NCI-H2029 treated with DMSO at 0.1 percent for 48 hours (cell line): ENCODE data around the gene NEUROD2.

Experiments used
- DNase-seq: peaks from one replicate; lab custom pipeline; 2025; lab: John Stamatoyannopoulos, UW

The NEUROD2 gene

GRCh38 chr17:39579318-39580081 lies 28.2 kb downstream of the NEUROD2 start:
- DNase-seq: no peak

- no peak for DNase-seq
Observed at GRCh38 chr17:39578272-39578671, 29.4 kb downstream of the NEUROD2 start.

GRCh38 chr17:39576187-39576586 lies 31.5 kb downstream of the NEUROD2 start:
- DNase-seq: no peak

GRCh38 chr17:39573447-39574298 lies 34.0 kb downstream of the NEUROD2 start:
- peak; percentile 29 for DNase-seq

GRCh38 chr17:39572121-39572520 lies 35.6 kb downstream of the NEUROD2 start:
- DNase-seq: no peak

DNA sequence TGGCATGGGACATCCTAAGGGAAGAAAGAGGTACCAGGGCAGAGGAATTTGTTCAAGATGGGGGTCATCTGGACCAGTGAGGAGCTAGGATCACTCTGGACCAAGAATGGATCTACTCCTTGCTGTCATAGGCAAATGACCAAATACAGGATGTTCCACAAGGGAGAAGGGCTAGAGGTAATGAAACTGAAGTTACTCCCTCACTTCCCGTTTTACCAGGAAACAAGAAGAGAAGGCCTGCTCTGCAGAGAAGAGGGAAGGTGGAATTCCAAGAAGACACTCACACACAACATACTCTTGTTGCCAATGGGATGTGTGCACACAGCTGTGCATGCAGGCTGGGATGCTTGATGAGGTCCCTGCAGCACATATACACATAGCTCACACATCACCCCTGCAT lies 38.6 kb downstream of the NEUROD2 start:
- DNase-seq: no peak

DNA sequence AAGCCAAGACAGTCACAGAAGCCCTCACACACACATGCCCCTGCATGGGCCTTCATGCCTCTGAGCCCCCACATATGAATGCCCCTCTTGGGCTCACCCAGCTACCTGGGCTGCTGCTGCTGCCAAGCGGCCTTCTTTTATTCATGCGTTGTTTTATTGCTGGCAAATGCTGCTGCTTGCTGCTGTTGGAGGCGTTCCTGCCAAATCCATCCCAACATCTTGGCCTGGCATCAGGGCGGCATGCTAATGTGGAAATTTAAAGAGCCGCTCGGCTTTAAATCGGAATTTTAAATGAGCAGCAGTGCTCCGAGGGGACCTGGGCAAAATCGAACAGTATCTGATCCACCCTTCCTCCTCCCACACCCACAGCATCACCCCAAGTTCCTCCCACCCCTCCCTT lies 39.0 kb downstream of the NEUROD2 start:
- DNase-seq: no peak

DNA sequence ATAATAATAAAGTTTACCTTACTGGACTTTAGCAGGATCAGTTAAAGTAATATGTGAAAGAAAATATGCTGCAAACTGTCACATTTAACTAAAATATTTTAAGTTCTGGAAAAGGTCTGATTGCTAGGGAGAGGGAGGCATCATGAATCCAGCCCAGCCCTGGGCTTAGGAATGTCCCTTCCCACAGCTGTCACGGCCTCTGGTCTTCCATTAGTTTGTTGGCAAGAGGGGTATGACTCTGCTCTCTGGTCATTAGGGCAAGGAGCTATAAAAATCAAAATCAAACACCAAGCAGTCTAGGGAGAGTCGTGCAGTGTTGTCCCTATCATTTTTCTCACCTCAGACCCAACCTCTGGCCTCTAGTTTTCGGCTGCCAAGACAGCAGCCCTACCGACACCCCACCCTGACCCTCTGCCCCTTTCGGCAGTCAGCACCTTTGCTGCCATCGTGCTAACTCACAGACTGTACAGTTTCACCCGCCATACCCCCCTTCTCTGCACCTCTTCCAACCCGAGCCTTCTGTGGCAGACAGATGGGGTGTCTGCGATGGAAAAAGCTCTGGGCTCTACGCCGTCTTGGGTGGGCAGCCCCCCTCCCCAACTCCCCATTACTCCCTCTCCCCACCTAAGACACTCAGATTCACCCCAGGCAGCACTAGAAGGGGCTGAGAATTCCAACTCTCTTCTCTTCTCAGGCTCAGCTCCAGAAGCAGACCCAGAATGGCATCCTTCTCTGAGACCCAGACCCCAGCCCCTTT lies 41.4 kb downstream of the NEUROD2 start:
- no peak for DNase-seq

DNA sequence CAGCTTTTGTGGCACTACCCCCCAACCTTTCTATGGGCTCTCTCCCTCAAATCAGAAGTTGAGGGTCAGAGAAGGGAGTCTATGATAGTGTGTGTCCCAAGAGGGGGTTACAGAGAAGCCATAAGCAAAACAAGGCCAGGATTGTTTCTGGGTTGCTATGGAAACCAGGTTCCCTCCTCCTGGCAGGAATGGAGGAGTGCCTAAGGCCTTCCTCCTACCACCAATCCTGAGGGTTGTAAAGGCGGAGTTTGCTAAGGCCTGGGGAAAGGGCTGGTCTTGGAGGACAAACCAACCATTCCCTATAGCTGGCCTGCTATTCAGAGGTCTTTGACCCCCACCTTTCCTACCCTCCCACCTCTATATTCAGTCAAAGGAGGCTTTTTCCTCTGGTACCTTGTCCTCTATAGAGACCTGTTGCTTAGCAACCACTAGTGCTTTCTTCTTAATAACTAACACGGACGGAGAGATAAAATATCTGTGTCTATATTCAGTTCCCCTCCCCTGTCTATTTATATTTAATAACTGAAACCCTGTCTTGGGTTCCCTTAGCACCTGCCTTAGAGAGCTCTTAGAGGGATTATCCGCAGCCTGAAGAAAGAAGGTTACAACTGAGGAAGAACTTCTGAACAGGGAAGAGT lies 43.4 kb downstream of the NEUROD2 start:
- DNase-seq: no peak

DNA sequence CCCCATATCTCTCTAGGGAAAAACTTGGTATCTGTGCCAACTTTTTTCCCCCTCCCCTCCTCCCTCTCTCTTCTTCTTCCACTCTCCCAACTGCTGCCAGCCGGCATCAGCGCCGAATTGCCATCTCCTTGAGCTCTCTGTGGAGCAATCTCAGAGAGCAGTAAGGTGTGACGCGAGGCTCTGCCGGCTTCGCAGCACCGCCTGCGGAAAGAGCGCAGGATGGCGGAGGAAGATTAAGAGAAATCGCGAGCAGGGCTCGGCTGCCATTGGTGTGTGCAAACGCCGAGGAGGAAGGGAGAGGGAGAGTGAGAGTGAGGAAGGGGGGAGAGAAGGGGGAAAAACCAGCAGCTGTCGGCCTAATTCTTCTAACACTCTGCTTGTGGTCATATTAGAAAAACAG lies 44.2 kb downstream of the NEUROD2 start:
- no peak for DNase-seq

DNA sequence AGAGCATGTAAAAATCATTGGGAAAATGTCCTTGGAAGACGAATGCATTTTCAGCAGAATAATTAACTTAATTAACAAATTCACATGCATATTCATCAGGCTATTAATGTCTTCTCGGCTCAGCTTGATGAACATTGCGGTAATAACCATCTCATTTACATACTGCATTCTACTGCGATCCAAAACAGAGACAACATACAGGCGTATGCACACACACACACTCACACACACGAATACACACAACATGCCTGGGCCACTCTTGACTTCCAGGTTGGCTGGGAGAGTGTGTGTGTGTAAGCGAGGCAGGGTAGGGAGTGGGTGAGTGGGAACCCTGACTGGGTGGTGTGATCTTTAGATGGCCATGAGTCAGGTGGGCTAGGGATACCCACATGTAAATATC lies 44.7 kb downstream of the NEUROD2 start:
- no peak for DNase-seq

DNA sequence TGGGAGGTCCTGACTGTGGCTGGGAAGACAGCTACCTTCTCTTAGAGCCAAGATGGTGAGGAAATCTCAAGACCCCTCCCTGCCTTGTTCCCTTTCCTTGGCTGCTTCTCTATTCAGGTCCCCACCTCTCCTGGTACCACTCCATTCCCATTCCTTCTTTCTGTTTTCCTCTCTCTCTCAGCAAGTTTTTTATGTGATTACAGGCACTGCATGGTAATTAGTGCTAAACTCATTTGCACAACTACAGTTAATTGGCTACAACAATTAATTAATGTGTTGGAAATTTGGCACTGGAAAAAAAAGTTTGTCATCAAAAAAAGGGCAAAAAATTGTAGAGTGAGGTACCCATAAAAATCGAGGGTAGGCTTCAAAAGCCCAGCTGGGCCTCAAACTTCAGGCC lies 45.3 kb downstream of the NEUROD2 start:
- DNase-seq: no peak

DNA sequence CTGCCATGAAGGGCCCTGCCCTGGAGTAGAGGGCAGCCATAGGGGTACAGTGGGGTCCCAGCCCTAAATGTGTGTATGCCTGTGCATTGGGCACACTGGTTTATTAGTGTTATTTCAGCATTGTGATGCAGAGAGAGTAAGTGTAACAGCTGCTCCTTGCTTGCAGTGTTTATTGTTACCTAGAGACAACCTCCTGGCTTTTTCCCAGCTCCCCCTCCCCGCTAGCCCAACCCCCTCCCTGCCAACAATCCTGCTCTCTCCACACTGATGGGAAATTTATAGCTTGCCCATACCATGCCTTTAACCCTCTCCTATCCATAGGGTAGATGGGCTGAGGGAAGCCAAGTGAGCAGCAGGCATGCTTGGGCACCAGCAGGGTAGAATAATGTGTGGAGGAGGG lies 51.3 kb downstream of the NEUROD2 start:
- DNase-seq: no peak

DNA sequence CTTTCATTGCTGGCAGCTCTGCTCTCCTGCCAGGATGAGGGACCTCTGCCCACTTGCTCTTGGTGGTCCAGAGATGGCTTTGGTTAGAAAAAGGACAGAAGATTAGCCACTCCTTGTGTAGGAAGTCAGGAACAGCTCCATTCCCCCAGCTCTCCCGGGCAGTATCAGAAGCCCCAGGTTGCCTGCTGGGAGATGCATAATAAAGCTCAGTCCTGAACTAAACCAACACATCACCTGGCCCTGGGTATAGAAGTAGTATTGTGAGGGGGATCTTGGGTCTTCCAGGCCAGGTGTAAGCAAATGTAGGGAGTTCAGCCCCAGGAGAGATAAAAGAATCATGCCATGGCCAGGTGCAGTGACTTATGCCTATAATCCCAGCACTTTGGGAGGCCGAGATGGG lies 52.4 kb downstream of the NEUROD2 start:
- no peak for DNase-seq
